ENCODE results near the gene SUGCT.

GRCh38 chr7:40316176-40316575, 181.4 kb downstream of the SUGCT start:
- TF ChIP-seq CTCF (IDR thresholded peaks at IDR 0.05) (no peak), POLR2A (IDR thresholded peaks at IDR 0.05; ENCODE audit: low read depth) (no peak), POLR2AphosphoS5 (IDR thresholded peaks at IDR 0.05) (no peak)

Measured in esophagus muscularis mucosa (tissue), 3 donors.